Skeletal muscle tissue (tissue), 4 donors: ENCODE measurements around the gene ANGEL1. TPM values are rescaled to one million over a fixed set of nuclear protein-coding genes. Genes with fewer than 3 reads are reported as not detected.
A peak's percentile ranks its signal among the peaks of the same experiment; 100 is the strongest.

Source experiments
- H3K27ac ChIP-seq: one replicate; pipeline ENCODE4 v1.7.0; 2013; ENCODE audit warnings: mild to moderate bottlenecking, low read depth, low read length, inconsistent platforms
- H3K27me3 ChIP-seq, 3 donors: one replicate each; pipeline ENCODE4 v1.7.0; 2013; ENCODE audit warnings: low read length in 3 of 3; ENCODE audit not compliant: control insufficient read depth in 3 of 3, insufficient read depth in 3 of 3
- H3K36me3 ChIP-seq, 3 donors: one replicate each; pipeline ENCODE4 v1.7.0; 2013; ENCODE audit warnings: low read length in 3 of 3; ENCODE audit not compliant: control insufficient read depth in 3 of 3, insufficient read depth in 3 of 3
- H3K4me1 ChIP-seq, 3 donors: one replicate each; pipeline ENCODE4 v1.7.0; 2013; ENCODE audit warnings: low read length in 3 of 3, mild to moderate bottlenecking in 3 of 3; ENCODE audit not compliant: control insufficient read depth in 3 of 3, insufficient read depth in 3 of 3
- H3K4me3 ChIP-seq, 3 donors: one replicate each; pipeline ENCODE4 v1.7.0; 2013; ENCODE audit warnings: low read length in 3 of 3
- H3K9ac ChIP-seq, 3 donors: one replicate each; pipeline ENCODE4 v1.7.0; 2013; ENCODE audit warnings: low read length in 3 of 3, mild to moderate bottlenecking in 3 of 3, moderate library complexity in 2 of 3, low read depth in 1 of 3
- H3K9me3 ChIP-seq, 3 donors: one replicate each; pipeline ENCODE4 v1.7.0; 2013; ENCODE audit warnings: low read length in 3 of 3; ENCODE audit not compliant: control insufficient read depth in 3 of 3
- total RNA-seq: library from RNA; depleted of rRNA; stranded (reverse); fragments of >200 nt; gene quantifications from one replicate; pipeline ENCODE4 v1.2.3, GENCODE V29; 2014
- donor health status: Osteomylitis.

The ANGEL1 gene
- total RNA-seq, 1 donor from 2014 or later = 9.9 TPM

GRCh38 chr14:76774821-76775694 is 37.6 kb downstream of the ANGEL1 start:
- Histone ChIP-seq H3K27ac (no peak overlapping the region), H3K9me3 (no peaks in the 10 kb centered on the region), H3K9ac (no peak overlapping the region), H3K36me3 (peaks cover 0 to 12% (median 9%) of the 10 kb centered on the region in 3 donors), H3K27me3 (peaks cover 0 to 27% (median under 1%) of the 10 kb centered on the region in 3 donors), H3K4me1 (peaks cover 29 to 35% (median 32%) of the 10 kb centered on the region in 3 donors), H3K4me3 (no peak overlapping the region)

- no peak overlapping the region for H3K4me3 ChIP-seq
- peaks cover 0 to 12% (median 7%) of the 10 kb centered on the region in 3 donors for H3K36me3 ChIP-seq
- peaks cover 0 to 28% (median 4%) of the 10 kb centered on the region in 3 donors for H3K27me3 ChIP-seq
Observed at GRCh38 chr14:76773956-76774820, 38.5 kb downstream of the ANGEL1 start.

GRCh38 chr14:76773188-76773885 is 39.3 kb downstream of the ANGEL1 start:
- Histone ChIP-seq H3K27ac (peak overlapping the region; percentile 84), H3K9ac (peak overlapping the region in 1 of 3 donors; percentile 62), H3K4me3 (no peak overlapping the region), H3K27me3 (peaks cover 3 to 36% (median 4%) of the 10 kb centered on the region in 3 donors), H3K4me1 (peaks cover 36 to 45% (median 41%) of the 10 kb centered on the region in 3 donors), H3K9me3 (no peaks in the 10 kb centered on the region), H3K36me3 (peaks cover 0 to 12% (median 0%) of the 10 kb centered on the region in 3 donors)

More at GRCh38 chr14:76773956-76774820, 38.5 kb downstream of the ANGEL1 start:
- Histone ChIP-seq H3K9ac (peak overlapping the region in 1 of 3 donors; percentile 40), H3K9me3 (no peaks in the 10 kb centered on the region), H3K4me1 (peaks cover 28 to 37% (median 33%) of the 10 kb centered on the region in 3 donors), H3K27ac (peak overlapping the region; percentile 84)

- peaks cover 43 to 53% (median 49%) of the 10 kb centered on the region in 3 donors for H3K4me1 ChIP-seq
- H3K9ac ChIP-seq = peak overlapping the region; percentile 51 to 62 (median 56)
- peaks cover 4 to 37% (median 4%) of the 10 kb centered on the region in 3 donors for H3K27me3 ChIP-seq
Observed at GRCh38 chr14:76772300-76773187, 40.1 kb downstream of the ANGEL1 start.

GRCh38 chr14:76771437-76771980 is 41.2 kb downstream of the ANGEL1 start:
- Histone ChIP-seq H3K36me3 (peaks cover 0 to 6% (median 0%) of the 10 kb centered on the region in 3 donors), H3K27ac (peak overlapping the region; percentile 13), H3K4me3 (no peak overlapping the region), H3K27me3 (peaks cover 4 to 37% (median 4%) of the 10 kb centered on the region in 3 donors), H3K4me1 (peaks cover 47 to 54% (median 48%) of the 10 kb centered on the region in 3 donors), H3K9ac (no peak overlapping the region), H3K9me3 (no peaks in the 10 kb centered on the region)

More at GRCh38 chr14:76772300-76773187, 40.1 kb downstream of the ANGEL1 start:
- Histone ChIP-seq H3K9me3 (no peaks in the 10 kb centered on the region), H3K36me3 (peaks cover 0 to 12% (median 0%) of the 10 kb centered on the region in 3 donors), H3K4me3 (peak overlapping the region in 2 of 3 donors; percentile 13 to 48), H3K27ac (peak overlapping the region; percentile 84)

- Histone ChIP-seq H3K4me3 (no peak overlapping the region), H3K27me3 (peaks cover 4 to 41% (median 4%) of the 10 kb centered on the region in 3 donors), H3K36me3 (peaks cover 0 to 3% (median 0%) of the 10 kb centered on the region in 3 donors), H3K9ac (no peak overlapping the region), H3K27ac (peak overlapping the region; percentile 13), H3K4me1 (peaks cover 45 to 54% (median 47%) of the 10 kb centered on the region in 3 donors), H3K9me3 (no peaks in the 10 kb centered on the region)
Observed at GRCh38 chr14:76770521-76771436, 41.9 kb downstream of the ANGEL1 start.

GRCh38 chr14:76769636-76770292 is 42.9 kb downstream of the ANGEL1 start:
- peaks cover 47 to 59% (median 49%) of the 10 kb centered on the region in 3 donors for H3K4me1 ChIP-seq
- no peak overlapping the region for H3K9ac ChIP-seq
- peaks cover 0 to 2% (median 0%) of the 10 kb centered on the region in 3 donors for H3K36me3 ChIP-seq
- no peak overlapping the region for H3K4me3 ChIP-seq
- H3K9me3 ChIP-seq = no peaks in the 10 kb centered on the region
- peaks cover 4 to 51% (median 7%) of the 10 kb centered on the region in 3 donors for H3K27me3 ChIP-seq
- H3K27ac ChIP-seq = no peak overlapping the region
